GM23248 (cell line): Measurements from ENCODE around the gene NRG3. TPM values are rescaled to one million over a fixed set of nuclear protein-coding genes. Genes with fewer than 3 reads are reported as not detected.

Experiments used
- DNase-seq: peaks from one replicate; pipeline ENCODE4 v3.0.0-alpha.2; 2015
- H2AFZ ChIP-seq: fragments of 200-600 bp; sonication (generic); 2 replicates; pipeline ENCODE4 v1.6.1; 2016; ENCODE audit warnings: antibody characterized with exemption
- H3F3A ChIP-seq: fragments of 200-600 bp; sonication (generic); 2 replicates; pipeline ENCODE4 v1.6.1; 2016; ENCODE audit warnings: mild to moderate bottlenecking, antibody characterized with exemption, mixed run types; ENCODE audit not compliant: insufficient read depth
- H3K27ac ChIP-seq: fragments of 200-600 bp; sonication (generic); 2 replicates; pipeline ENCODE4 v1.5.1; 2016; ENCODE audit warnings: mild to moderate bottlenecking
- H3K27me3 ChIP-seq: fragments of 200-600 bp; sonication (generic); replicated peaks from 2 replicates; pipeline ENCODE4 v1.6.1; 2016; ENCODE audit warnings: mild to moderate bottlenecking; ENCODE audit not compliant: insufficient read depth
- H3K36me3 ChIP-seq: fragments of 200-600 bp; sonication (generic); 2 replicates; pipeline ENCODE4 v1.6.1; 2016; ENCODE audit warnings: low read depth, mild to moderate bottlenecking
- H3K4me1 ChIP-seq: fragments of 200-600 bp; sonication (generic); 2 replicates; pipeline ENCODE4 v1.6.1; 2016; ENCODE audit warnings: mild to moderate bottlenecking; ENCODE audit not compliant: insufficient read depth
- H3K4me2 ChIP-seq: fragments of 200-600 bp; sonication (generic); one replicate; pipeline ENCODE4 v1.6.1; 2016; ENCODE audit warnings: mild to moderate bottlenecking; ENCODE audit not compliant: unreplicated experiment
- H3K4me3 ChIP-seq: fragments of 200-600 bp; sonication (generic); 2 replicates; pipeline ENCODE4 v1.5.1; 2016; ENCODE audit warnings: mild to moderate bottlenecking
- H3K79me2 ChIP-seq: fragments of 200-600 bp; sonication (generic); 2 replicates; pipeline ENCODE4 v1.6.1; 2016; ENCODE audit warnings: mild to moderate bottlenecking; ENCODE audit not compliant: insufficient read depth
- H3K9ac ChIP-seq: fragments of 200-600 bp; sonication (generic); 2 replicates; pipeline ENCODE4 v1.6.1; 2016; ENCODE audit warnings: mild to moderate bottlenecking
- H3K9me2 ChIP-seq: fragments of 200-600 bp; sonication (generic); 2 replicates; pipeline ENCODE4 v1.6.1; 2016; ENCODE audit warnings: mixed run types, mild to moderate bottlenecking, moderate library complexity; ENCODE audit not compliant: insufficient read depth
- H3K9me3 ChIP-seq: fragments of 200-600 bp; sonication (generic); one replicate; pipeline ENCODE4 v1.6.1; 2017; ENCODE audit warnings: low read depth
- H4K20me1 ChIP-seq: fragments of 200-600 bp; sonication (generic); 2 replicates; pipeline ENCODE4 v1.6.0; 2016; ENCODE audit not compliant: insufficient read depth
- EZH2 ChIP-seq: fragments of 200-600 bp; sonication (generic); IDR thresholded peaks from 2 replicates; pipeline ENCODE4 v1.6.1; 2018; ENCODE audit warnings: antibody characterized with exemption, mild to moderate bottlenecking; ENCODE audit not compliant: insufficient read depth, poor library complexity, severe bottlenecking
- EZH2phosphoT487 ChIP-seq: fragments of 200-600 bp; sonication (generic); IDR thresholded peaks from 2 replicates; pipeline ENCODE4 v1.6.1; 2018; ENCODE audit warnings: antibody characterized with exemption, moderate library complexity, mild to moderate bottlenecking, low read depth; ENCODE audit not compliant: insufficient read depth
- WGBS, 2 experiments: methylation state at CpG; one replicate each; pipeline ENCODE4 v1.1.6; 2015 to 2017; ENCODE audit warnings: low lambda C conversion rate in 2 of 2, low coverage in 1 of 2; ENCODE audit errors: missing lambda C conversion rate in 2 of 2; 5-methylcytosine and 5-hydroxymethylcytosine counted together
- in situ Hi-C: fragments of 300-500 bp; cut with MboI; formaldehyde crosslinking; loops from 2 replicates; pipeline ENCODE4 v1.15.0; 2020
- polyA plus RNA-seq: library from polyadenylated mRNA; unstranded; fragments of >200 nt; fragmentation: Nextera tagmentation; extraction: Ambion mirVana; gene quantifications from 2 replicates; pipeline ENCODE4 v1.2.1, GENCODE V29; 2016
- total RNA-seq: library from RNA; depleted of rRNA; stranded (reverse); fragments of >200 nt; shearing (Covaris generic); gene quantifications from 2 replicates; pipeline ENCODE4 v1.2.3, GENCODE V29; 2014

NRG3 gene
- total and polyA plus RNA-seq, 2 experiments from 2014 or later: not detected

DNA sequence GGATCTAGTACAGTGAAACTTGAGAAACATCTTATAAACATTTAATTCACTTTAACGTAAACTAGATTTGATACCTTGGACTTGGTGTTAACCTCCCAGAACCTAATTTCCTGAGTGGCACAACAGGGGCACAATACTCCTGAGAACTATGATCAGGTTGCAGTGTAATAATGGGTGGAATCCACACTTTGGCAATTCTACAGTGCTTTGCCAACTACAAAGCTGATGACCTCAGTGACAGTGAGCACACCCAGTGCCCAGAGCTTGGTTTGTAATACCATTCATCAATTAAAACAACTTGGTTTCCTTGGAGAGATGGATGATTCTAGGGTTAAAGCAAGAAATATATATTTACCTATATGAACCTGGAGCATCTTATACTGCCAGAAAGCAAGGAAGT is 379.2 kb downstream of the NRG3 start:
- no peaks in the 10 kb centered on the region for H3K36me3 ChIP-seq
- no peak overlapping the region for H3K4me3 ChIP-seq
- no peaks in the 10 kb centered on the region for H3K79me2 ChIP-seq
- no peaks in the 10 kb centered on the region for H3F3A ChIP-seq
- H3K9me2 ChIP-seq: no peaks in the 10 kb centered on the region
- no peaks in the 10 kb centered on the region for H4K20me1 ChIP-seq
- DNase-seq: no peak
- no peak for TF ChIP-seq EZH2phosphoT487
- TF ChIP-seq EZH2: no peak
- no peak overlapping the region for H3K27ac ChIP-seq
- WGBS, 2 experiments: 25 to 35% methylated on average over 1 of the region's 1 CpG
- H3K4me1 ChIP-seq: no peaks in the 10 kb centered on the region
- no peaks in the 10 kb centered on the region for H3K9me3 ChIP-seq
- H3K27me3 ChIP-seq: no peaks in the 10 kb centered on the region
- no peak overlapping the region for H3K9ac ChIP-seq
- H2AFZ ChIP-seq: no peak overlapping the region
- in situ Hi-C loops: no loop called here
- no peak overlapping the region for H3K4me2 ChIP-seq

DNA sequence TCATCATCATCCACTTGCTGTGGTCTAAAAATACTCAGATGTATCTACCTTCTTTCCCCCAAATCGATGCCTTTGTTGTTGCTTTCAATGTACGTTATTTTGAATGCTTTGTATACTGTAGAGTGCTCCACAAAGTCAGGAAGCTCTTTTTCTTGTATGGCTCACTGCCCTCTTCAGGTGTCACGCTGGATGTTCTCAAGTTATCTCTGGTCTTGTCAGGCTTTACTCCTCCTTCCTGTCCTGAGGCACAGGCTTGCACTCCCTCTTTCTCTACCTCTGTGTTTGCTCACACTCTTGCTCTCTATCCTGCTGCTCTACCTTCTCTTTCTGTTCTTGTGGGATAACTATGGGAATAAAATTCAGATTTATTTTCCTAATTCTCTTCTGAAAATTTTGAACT is 381.3 kb downstream of the NRG3 start:
- TF ChIP-seq EZH2 (no peak), EZH2phosphoT487 (no peak)
- no peak for DNase-seq

GRCh38 chr10:82266438-82266837 is 391.4 kb downstream of the NRG3 start:
- H3K9me3 ChIP-seq: no peaks in the 10 kb centered on the region
- DNase-seq: peak; percentile 1
- no peak overlapping the region for H3K4me3 ChIP-seq
- no peaks in the 10 kb centered on the region for H3K79me2 ChIP-seq
- no peak for TF ChIP-seq EZH2
- TF ChIP-seq EZH2phosphoT487: no peak
- no peaks in the 10 kb centered on the region for H4K20me1 ChIP-seq
- H3K4me1 ChIP-seq: no peaks in the 10 kb centered on the region
- in situ Hi-C loops: no loop called here
- no peak overlapping the region for H3K4me2 ChIP-seq
- H3K9ac ChIP-seq: no peak overlapping the region
- no peaks in the 10 kb centered on the region for H3K9me2 ChIP-seq
- H3K36me3 ChIP-seq: no peaks in the 10 kb centered on the region
- WGBS, 2 experiments: 0 to 3% methylated on average over 1 of the region's 1 CpG
- no peaks in the 10 kb centered on the region for H3F3A ChIP-seq
- no peak overlapping the region for H3K27ac ChIP-seq
- no peak overlapping the region for H2AFZ ChIP-seq
- H3K27me3 ChIP-seq: no peaks in the 10 kb centered on the region

More for the DNA sequence above, 381.3 kb downstream of the NRG3 start:
- WGBS, 2 experiments: 21 to 28% methylated on average over 3 of the region's 3 CpGs
- H3K9me2 ChIP-seq: no peaks in the 10 kb centered on the region
- H3K4me1 ChIP-seq: no peaks in the 10 kb centered on the region
- in situ Hi-C loops: no loop called here
- H3K27me3 ChIP-seq: no peaks in the 10 kb centered on the region
- H3K9me3 ChIP-seq: no peaks in the 10 kb centered on the region
- H3K9ac ChIP-seq: no peak overlapping the region
- H3K4me3 ChIP-seq: no peak overlapping the region
- H3K27ac ChIP-seq: no peak overlapping the region
- no peaks in the 10 kb centered on the region for H3K79me2 ChIP-seq
- H2AFZ ChIP-seq: no peak overlapping the region
- no peaks in the 10 kb centered on the region for H3K36me3 ChIP-seq
- H4K20me1 ChIP-seq: no peaks in the 10 kb centered on the region
- H3K4me2 ChIP-seq: no peak overlapping the region
- no peaks in the 10 kb centered on the region for H3F3A ChIP-seq

GRCh38 chr10:82267014-82267413 is 392.0 kb downstream of the NRG3 start:
- Histone ChIP-seq H3K27me3 (no peaks in the 10 kb centered on the region), H2AFZ (no peak overlapping the region), H3K4me1 (no peaks in the 10 kb centered on the region), H3K9me3 (no peaks in the 10 kb centered on the region), H3K79me2 (no peaks in the 10 kb centered on the region), H3F3A (no peaks in the 10 kb centered on the region), H3K4me3 (no peak overlapping the region), H3K27ac (no peak overlapping the region), H3K36me3 (no peaks in the 10 kb centered on the region), H3K9ac (no peak overlapping the region), H3K4me2 (no peak overlapping the region), H3K9me2 (no peaks in the 10 kb centered on the region), H4K20me1 (no peaks in the 10 kb centered on the region)
- 2 to 3% methylated on average over 2 of the region's 2 CpGs for WGBS, 2 experiments
- in situ Hi-C loops: no loop called here
- no peak for TF ChIP-seq EZH2phosphoT487
- no peak for TF ChIP-seq EZH2
- DNase-seq: no peak

- no peaks in the 10 kb centered on the region for H3K4me1 ChIP-seq
- no peak for DNase-seq
- no peaks in the 10 kb centered on the region for H3K9me3 ChIP-seq
- H4K20me1 ChIP-seq: no peaks in the 10 kb centered on the region
- H3K79me2 ChIP-seq: no peaks in the 10 kb centered on the region
- H3K27me3 ChIP-seq: no peaks in the 10 kb centered on the region
- no peak overlapping the region for H3K4me2 ChIP-seq
- WGBS, 2 experiments: 3 to 5% methylated on average over 2 of the region's 2 CpGs
- no peaks in the 10 kb centered on the region for H3F3A ChIP-seq
- H3K9ac ChIP-seq: no peak overlapping the region
- no peak overlapping the region for H2AFZ ChIP-seq
- no peak overlapping the region for H3K27ac ChIP-seq
- no peaks in the 10 kb centered on the region for H3K9me2 ChIP-seq
- no peaks in the 10 kb centered on the region for H3K36me3 ChIP-seq
- no peak overlapping the region for H3K4me3 ChIP-seq
- no peak for TF ChIP-seq EZH2phosphoT487
- no peak for TF ChIP-seq EZH2
- in situ Hi-C loops: no loop called here
Observed at GRCh38 chr10:82267465-82267864, 392.5 kb downstream of the NRG3 start.
